HepG2 (cell line): ENCODE measurements around the gene YPEL3. TPM values are rescaled to one million over a fixed set of nuclear protein-coding genes. Genes with fewer than 3 reads are reported as not detected.
A peak's percentile ranks its signal among the peaks of the same experiment; 100 is the strongest.

Experiments used
- ATAC-seq: fragments of 200-7000 bp; cut with Tn5 transposase; 3 replicates; pipeline ENCODE4 v1.9.1; 2020; ENCODE audit warnings: mild to moderate bottlenecking, moderate library complexity
- BruUV-seq: library from RNA; stranded (reverse); fragments of 400-500 nt; replicated peaks from 2 replicates; lab custom pipeline; 2021; lab: Mats Ljungman, UMichigan
- CTCF ChIA-PET: fragments of 300-600 bp; formaldehyde crosslinking; extraction: SDS; loops from one replicate; lab custom pipeline; 2021; ENCODE audit warnings: low total read pairs, inconsistent platforms, low intra/inter-chr PET ratio; lab: Yijun Ruan, JAX
- POLR2A ChIA-PET: fragments of 350-600 bp; sonication (Branson Sonifier 250); formaldehyde crosslinking; loops from one replicate; lab custom pipeline; 2020; ENCODE audit warnings: antibody characterized with exemption, inconsistent platforms; lab: Yijun Ruan, JAX
- DNase-seq: peaks from one replicate; pipeline ENCODE4 v3.0.0-alpha.2; 2015; ENCODE audit warnings: low spot score
- FAIRE-seq: peaks from 3 replicates; lab custom pipeline; 2011; peaks lifted over from hg19 to GRCh38; lab: Jason Lieb, UNC
- H2AFZ ChIP-seq: one replicate; pipeline ENCODE4 v1.6.1; 2011; ENCODE audit warnings: low read length, inconsistent platforms
- H3K27ac ChIP-seq: fragments of 300-600 bp; 3 replicates; pipeline ENCODE4 v1.8.0; 2011; ENCODE audit warnings: mixed run types, mild to moderate bottlenecking, mixed read lengths, low read length, inconsistent platforms; ENCODE audit not compliant: insufficient read depth; ENCODE audit errors: extremely low read length
- H3K27me3 ChIP-seq, 2 experiments: fragments of 200-600 bp in 1 of 2; 2 replicates in 1 of 2; 3 replicates in 1 of 2; pipeline versions ENCODE4 v1.6.0 to v1.8.0; 2011; ENCODE audit warnings: low read length in 2 of 2, mild to moderate bottlenecking in 2 of 2, moderate library complexity in 2 of 2, inconsistent platforms in 1 of 2; ENCODE audit not compliant: insufficient read depth in 2 of 2, control insufficient read depth in 1 of 2
- H3K36me3 ChIP-seq, 2 experiments: fragments of 200-600 bp in 1 of 2; replicated peaks in 1 of 2; 2 replicates in 1 of 2; 3 replicates in 1 of 2; pipeline versions ENCODE4 v1.5.1 to v1.8.0; 2011; ENCODE audit warnings: low read length in 2 of 2, inconsistent platforms in 1 of 2; ENCODE audit not compliant: insufficient read depth in 2 of 2, control insufficient read depth in 1 of 2
- H3K4me1 ChIP-seq: 2 replicates; pipeline ENCODE4 v1.5.1; 2012; ENCODE audit warnings: low read length, inconsistent platforms; ENCODE audit not compliant: insufficient read depth
- H3K4me2 ChIP-seq: 2 replicates; pipeline ENCODE4 v1.6.0; 2011; ENCODE audit warnings: low read depth, low read length, inconsistent platforms
- H3K4me3 ChIP-seq, 3 experiments: fragments of 200-600 bp in 1 of 3; sonication (generic), shearing (Covaris generic) in 1 of 3; replicated peaks in 1 of 3; 2 replicates each; pipeline ENCODE4 v1.5.1; 2011 to 2016; ENCODE audit warnings: low read length in 3 of 3, inconsistent platforms in 2 of 3, low read depth in 2 of 3, mild to moderate bottlenecking in 2 of 3, control low read depth in 1 of 3, mixed read lengths in 1 of 3; ENCODE audit not compliant: insufficient read depth in 1 of 3
- H3K79me2 ChIP-seq: one replicate; pipeline ENCODE4 v1.6.1; 2011; ENCODE audit warnings: low read length, inconsistent platforms; ENCODE audit not compliant: insufficient read depth
- H3K9ac ChIP-seq: 2 replicates; pipeline ENCODE4 v1.6.0; 2011; ENCODE audit warnings: mild to moderate bottlenecking, low read depth, low read length, inconsistent platforms; ENCODE audit not compliant: insufficient read depth
- H3K9me3 ChIP-seq: 2 replicates; pipeline ENCODE4 v1.5.1; 2012; ENCODE audit warnings: mild to moderate bottlenecking, low read length
- H4K20me1 ChIP-seq: 2 replicates; pipeline ENCODE4 v1.6.0; 2011; ENCODE audit warnings: inconsistent platforms, mild to moderate bottlenecking, low read length, moderate library complexity; ENCODE audit not compliant: insufficient read depth
- MAX ChIP-seq: IDR thresholded peaks from 2 replicates; pipeline ENCODE4 v1.6.1; 2012; ENCODE audit warnings: inconsistent platforms
- ZNF33B ChIP-seq: sonication (generic); formaldehyde crosslinking; IDR thresholded peaks from 2 replicates; pipeline ENCODE4 v1.5.1; 2020; ENCODE audit warnings: mild to moderate bottlenecking, missing genetic modification reagents
- ZNF362 ChIP-seq: sonication (generic); formaldehyde crosslinking; IDR thresholded peaks from 2 replicates; pipeline ENCODE4 v1.4.0; 2020; ENCODE audit warnings: missing genetic modification reagents, mild to moderate bottlenecking, borderline replicate concordance
- ZNF687 ChIP-seq: sonication (generic); formaldehyde crosslinking; IDR thresholded peaks from 2 replicates; pipeline ENCODE4 v1.5.1; 2020; ENCODE audit warnings: mild to moderate bottlenecking, missing genetic modification reagents, moderate library complexity
- WGBS: methylation state at CpG from one replicate; pipeline ENCODE4 v1.1.6; 2017; ENCODE audit warnings: low lambda C conversion rate; 5-methylcytosine and 5-hydroxymethylcytosine counted together
- in situ Hi-C: cut with HindIII; loops from 2 replicates; pipeline ENCODE4 v1.10.0; 2017; ENCODE audit warnings: low pct_unique_long_range_greater_than_20kb; ENCODE audit not compliant: extremely low pct_ligation_motif_present
- intact Hi-C: fragments of 100-400 bp; cut with micrococcal nuclease; formaldehyde crosslinking; loops from one replicate; pipeline ENCODE4 v1.10.0; 2022; ENCODE audit not compliant: unreplicated experiment
- polyA plus RNA-seq, 8 experiments: library from polyadenylated mRNA; depleted of rRNA in 3 of 8; stranded (reverse) in 7 of 8; unstranded in 1 of 8; fragments of >200 nt; fragmentation: Illumina TruSeq in 4 of 8; extraction: Trizol in 4 of 8; gene quantifications; 2 replicates each; pipeline versions ENCODE4 v1.2.1 to v1.2.3, GENCODE V29; 2011 to 2016; ENCODE audit warnings: low read depth in 4 of 8, missing spikeins in 1 of 8, mixed read lengths in 1 of 8; ENCODE audit not compliant: insufficient read depth in 1 of 8
- total RNA-seq, 5 experiments: library from RNA; depleted of rRNA; stranded (reverse); fragments of >200 nt; fragmentation: Illumina TruSeq; extraction: Trizol; gene quantifications; 2 replicates each; pipeline ENCODE4 v1.2.3, GENCODE V29; 2016; ENCODE audit warnings: low read depth in 1 of 5

YPEL3 gene
- total and polyA plus RNA-seq, 2 of the 13 experiments (the other 11 are each of a cell fraction or from before 2014, with no cell fraction given) = 5.4 to 47.0 TPM

- ATAC-seq = no peak
- H3K27ac ChIP-seq = no peak overlapping the region
- no peak overlapping the region for H3K4me3 ChIP-seq
- no peaks in the 10 kb centered on the region for H3K27me3 ChIP-seq
- intact Hi-C loops (no loop called here), in situ Hi-C loops (no loop called here)
- no TSS peak for BruUV-seq
- ChIA-PET POLR2A (no interaction called here), CTCF (no interaction called here)
- DNase-seq = no peak
- H4K20me1 ChIP-seq = no peaks in the 10 kb centered on the region
- no peaks in the 10 kb centered on the region for H3K9me3 ChIP-seq
- no peak overlapping the region for H3K9ac ChIP-seq
- H3K36me3 ChIP-seq = no peaks in the 10 kb centered on the region
- no peak overlapping the region for H2AFZ ChIP-seq
- FAIRE-seq = no peak
- 93% methylated on average over 8 of the region's 8 CpGs for WGBS
- no peak overlapping the region for H3K4me2 ChIP-seq
- no peaks in the 10 kb centered on the region for H3K79me2 ChIP-seq
- TF ChIP-seq ZNF33B (0 out of 2 replicates have a peak, but pooled peaks have one; percentile 33), ZNF362 (CRISPR knock-in tag) (0 out of 2 replicates have a peak, but pooled peaks have one; percentile 26), ZNF687 (peak; percentile 35; the same call in 1 of the 2 replicates), MAX (no peak)
- TF ChIP-seq, all 625 proteins: peak for 3
- peaks cover 85% of the 10 kb centered on the region for H3K4me1 ChIP-seq
Observed at GRCh38 chr16:30137897-30138296, 41.9 kb upstream of the YPEL3 start.
